IMR-90 (cell line): ENCODE measurements around the gene FOXM1. TPM values are rescaled to one million over a fixed set of nuclear protein-coding genes. Genes with fewer than 3 reads are reported as not detected.
A peak's percentile ranks its signal among the peaks of the same experiment; 100 is the strongest.

Experiments
- ATAC-seq: fragments of 200-7000 bp; cut with Tn5 transposase; 2 replicates; pipeline ENCODE4 v1.9.1; 2020; ENCODE audit warnings: low read depth, mild to moderate bottlenecking, moderate library complexity
- BruUV-seq: library from RNA; stranded (reverse); fragments of 400-500 nt; replicated peaks from 2 replicates; lab custom pipeline; 2021; lab: Mats Ljungman, UMichigan
- CTCF ChIA-PET: fragments of 300-600 bp; formaldehyde crosslinking; extraction: SDS; loops from one replicate; lab custom pipeline; 2021; ENCODE audit warnings: antibody characterized with exemption; lab: Yijun Ruan, JAX
- POLR2A ChIA-PET: fragments of 300-600 bp; sonication (Branson Sonifier 250); formaldehyde crosslinking; loops from one replicate; lab custom pipeline; 2022; ENCODE audit warnings: antibody characterized with exemption; ENCODE audit not compliant: unreplicated experiment; lab: Charles Lee
- DNase-seq: peaks from one replicate; pipeline ENCODE4 v3.0.0; 2013
- H2AFZ ChIP-seq: replicated peaks from 2 replicates; pipeline ENCODE3; 2013; ENCODE audit warnings: low read length, mild to moderate bottlenecking; ENCODE audit not compliant: poor library complexity
- H2AK5ac ChIP-seq: 2 replicates; pipeline ENCODE4 v1.6.1; 2013; ENCODE audit warnings: low read depth, low read length, inconsistent platforms
- H2AK9ac ChIP-seq: replicated peaks from 2 replicates; pipeline ENCODE3; 2013; ENCODE audit warnings: mild to moderate bottlenecking, low read depth, low read length, moderate library complexity; ENCODE audit not compliant: poor library complexity
- H2BK120ac ChIP-seq: 2 replicates; pipeline ENCODE4 v1.6.1; 2013; ENCODE audit warnings: low read depth, low read length, inconsistent platforms
- H2BK15ac ChIP-seq: 3 replicates; pipeline ENCODE4 v1.6.1; 2013; ENCODE audit warnings: low read depth, low read length, inconsistent platforms
- H2BK20ac ChIP-seq: 2 replicates; pipeline ENCODE4 v1.6.1; 2013; ENCODE audit warnings: low read depth, mild to moderate bottlenecking, inconsistent platforms, low read length, moderate library complexity
- H2BK5ac ChIP-seq: 2 replicates; pipeline ENCODE4 v1.6.1; 2013; ENCODE audit warnings: mild to moderate bottlenecking, low read depth, low read length, inconsistent platforms; ENCODE audit not compliant: poor library complexity, severe bottlenecking
- H3K14ac ChIP-seq: replicated peaks from 2 replicates; pipeline ENCODE4 v1.6.1; 2013; ENCODE audit warnings: low read depth, low read length, inconsistent platforms
- H3K18ac ChIP-seq: 2 replicates; pipeline ENCODE4 v1.6.1; 2013; ENCODE audit warnings: low read depth, low read length, control low read depth
- H3K23ac ChIP-seq: 2 replicates; pipeline ENCODE4 v1.6.1; 2013; ENCODE audit warnings: low read depth, low read length, inconsistent platforms
- H3K27ac ChIP-seq: 2 replicates; pipeline ENCODE4 v1.5.1; 2013; ENCODE audit warnings: mild to moderate bottlenecking, control low read depth, low read length; ENCODE audit not compliant: insufficient read depth
- H3K27me3 ChIP-seq: 2 replicates; pipeline ENCODE4 v1.6.1; 2013; ENCODE audit warnings: low read length; ENCODE audit not compliant: control insufficient read depth, insufficient read depth
- H3K36me3 ChIP-seq: 2 replicates; pipeline ENCODE4 v1.6.1; 2013; ENCODE audit warnings: low read length, mixed read lengths; ENCODE audit not compliant: control insufficient read depth, insufficient read depth
- H3K4ac ChIP-seq: 2 replicates; pipeline ENCODE4 v1.6.1; 2013; ENCODE audit warnings: low read depth, low read length, inconsistent platforms
- H3K4me1 ChIP-seq: 2 replicates; pipeline ENCODE4 v1.6.1; 2013; ENCODE audit warnings: low read length, mixed read lengths; ENCODE audit not compliant: control insufficient read depth, insufficient read depth
- H3K4me2 ChIP-seq: 2 replicates; pipeline ENCODE4 v1.6.1; 2013; ENCODE audit warnings: low read depth, mild to moderate bottlenecking, control low read depth, low read length, moderate library complexity
- H3K4me3 ChIP-seq: 2 replicates; pipeline ENCODE4 v1.5.1; 2013; ENCODE audit warnings: low read depth, mild to moderate bottlenecking, control low read depth, low read length, moderate library complexity; ENCODE audit not compliant: insufficient read depth
- H3K56ac ChIP-seq: 2 replicates; pipeline ENCODE4 v1.6.1; 2013; ENCODE audit warnings: low read length, inconsistent platforms; ENCODE audit not compliant: insufficient read depth; ENCODE audit errors: extremely low read depth
- H3K79me1 ChIP-seq, 2 experiments: 2 replicates each; pipeline ENCODE4 v1.6.1; 2013; ENCODE audit warnings: low read length in 2 of 2, inconsistent platforms in 1 of 2, low read depth in 1 of 2
- H3K9ac ChIP-seq: 2 replicates; pipeline ENCODE4 v1.6.1; 2013; ENCODE audit warnings: low read depth, low read length, control low read depth
- H3K9me1 ChIP-seq: 2 replicates; pipeline ENCODE4 v1.6.1; 2013; ENCODE audit warnings: low read length, inconsistent platforms; ENCODE audit not compliant: insufficient read depth
- H3K9me3 ChIP-seq: 2 replicates; pipeline ENCODE4 v1.6.1; 2013; ENCODE audit warnings: low read length; ENCODE audit not compliant: control insufficient read depth, insufficient read depth
- H4K20me1 ChIP-seq: 2 replicates; pipeline ENCODE4 v1.6.1; 2013; ENCODE audit warnings: low read length, inconsistent platforms; ENCODE audit not compliant: insufficient read depth
- H4K5ac ChIP-seq: 2 replicates; pipeline ENCODE4 v1.6.1; 2013; ENCODE audit warnings: mild to moderate bottlenecking, low read depth, low read length, control low read depth
- H4K8ac ChIP-seq, 2 experiments: 2 replicates each; pipeline ENCODE4 v1.6.1; 2013; ENCODE audit warnings: low read depth in 2 of 2, low read length in 2 of 2, control low read depth in 1 of 2, inconsistent platforms in 1 of 2
- H4K91ac ChIP-seq: 2 replicates; pipeline ENCODE4 v1.6.1; 2013; ENCODE audit warnings: low read depth, low read length, inconsistent platforms; ENCODE audit not compliant: insufficient read depth
- CTCF ChIP-seq: conservative IDR thresholded peaks from 2 replicates; pipeline ENCODE4 v1.5.1; 2012; ENCODE audit warnings: mild to moderate bottlenecking, low read depth, low read length, improper control_type of control experiment
- RAD21 ChIP-seq: IDR thresholded peaks from 2 replicates; pipeline ENCODE4 v1.6.1; 2012; ENCODE audit warnings: low read length, improper control_type of control experiment
- RCOR1 ChIP-seq: IDR thresholded peaks from 2 replicates; pipeline ENCODE4 v1.6.1; 2012; ENCODE audit warnings: mild to moderate bottlenecking, low read length, improper control_type of control experiment; ENCODE audit not compliant: insufficient replicate concordance
- SMC3 ChIP-seq: fragments of 150-350 bp; IDR thresholded peaks from 2 replicates; pipeline ENCODE4 v1.6.1; 2016; ENCODE audit warnings: low read depth, mild to moderate bottlenecking, antibody characterized with exemption, low read length, moderate library complexity
- WGBS, 2 experiments: methylation state at CpG; one replicate each; pipeline versions ENCODE4 v1.1.5 to v1.1.7; 2013; ENCODE audit warnings: missing lambda C conversion rate in 2 of 2; ENCODE audit not compliant: insufficient read length in 1 of 2; ENCODE audit errors: extremely low coverage in 2 of 2; 5-methylcytosine and 5-hydroxymethylcytosine counted together
- dilution Hi-C: fragments of 300-500 bp; cut with HindIII; formaldehyde crosslinking; loops from one replicate; pipeline ENCODE4 v1.14.3; 2018; ENCODE audit warnings: low sequenced_read_pairs; ENCODE audit not compliant: unreplicated experiment
- in situ Hi-C: fragments of 300-500 bp; cut with MboI; formaldehyde crosslinking; loops from 3 replicates; pipeline ENCODE4 v1.14.3; 2019; ENCODE audit warnings: low sequenced_read_pairs, inconsistent platforms, mixed read lengths
- intact Hi-C: fragments of 100-400 bp; cut with micrococcal nuclease; formaldehyde crosslinking; loops from 2 replicates; pipeline ENCODE4 v1.10.0; 2022
- polyA plus RNA-seq, 3 experiments: library from polyadenylated mRNA; depleted of rRNA; stranded (reverse); fragments of >200 nt; gene quantifications; 2 replicates each; pipeline ENCODE4 v1.2.3, GENCODE V29; 2012; ENCODE audit warnings: low replicate concordance in 1 of 3
- total RNA-seq: library from RNA; depleted of rRNA; stranded (reverse); fragments of >200 nt; gene quantifications from 2 replicates; pipeline ENCODE4 v1.2.3, GENCODE V29; 2012

Gene FOXM1
- total and polyA plus RNA-seq, 2 of the 4 experiments (the other 2 are of a cell fraction), result 14.9 to 29.3 TPM

DNA sequence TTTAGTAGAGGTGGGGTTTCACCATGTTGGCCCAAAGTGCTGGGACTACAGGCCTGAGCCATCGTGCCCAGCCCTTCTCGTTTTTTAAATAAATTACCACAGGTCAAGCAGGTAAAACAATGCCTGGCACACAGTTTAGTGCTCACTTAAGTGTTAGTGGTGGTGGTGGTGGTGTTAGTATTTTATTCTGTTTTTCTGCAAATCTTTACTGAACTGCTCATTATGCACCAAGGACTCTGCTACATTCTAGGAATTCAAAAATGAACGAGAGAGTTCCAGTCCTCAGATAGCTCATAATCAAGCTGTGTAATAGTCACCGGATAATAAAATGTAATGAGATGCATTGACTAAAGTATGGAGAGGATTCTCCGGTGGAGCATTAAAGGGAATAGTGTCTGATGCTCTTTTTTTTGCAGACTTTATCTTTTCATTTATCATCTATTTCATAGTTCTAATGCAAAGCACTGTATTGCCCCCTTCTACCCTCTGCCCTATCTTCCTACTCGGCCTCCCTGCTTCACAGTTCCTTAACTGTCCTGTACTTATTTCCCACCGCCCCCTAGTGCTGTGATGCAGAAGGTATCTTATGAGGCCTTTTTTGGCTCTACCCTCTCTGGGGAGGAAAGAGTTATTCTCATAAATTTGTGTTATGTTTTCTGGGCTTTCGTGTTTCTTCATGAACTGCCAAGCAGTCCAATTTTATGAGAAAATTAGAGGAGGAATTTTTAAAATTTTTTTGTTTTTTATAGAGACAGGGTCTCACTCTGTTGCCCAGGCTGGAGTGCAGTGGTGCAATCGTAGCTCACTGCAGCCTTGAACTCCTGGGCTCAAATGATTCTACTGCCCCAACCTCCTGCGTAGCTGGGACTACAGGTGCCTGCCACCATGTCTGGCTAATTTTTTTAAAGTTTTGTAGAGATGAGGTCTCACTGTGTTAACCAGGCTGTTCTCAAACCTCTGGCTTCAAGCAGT is 63.5 kb downstream of the FOXM1 start:
- Histone ChIP-seq H3K18ac (no peak overlapping the region; the same call in 1 of the 2 replicates), H3K4me3 (peak overlapping the region; percentile 61), H2BK5ac (peak overlapping the region; percentile 49), H3K56ac (peak overlapping the region; percentile 44), H2AK9ac (peak overlapping the region; percentile 96), H4K91ac (no peak overlapping the region), H3K4me2 (peak overlapping the region; percentile 72), H2AFZ (peak overlapping the region; percentile 100), H3K4me1 (no peaks in the 10 kb centered on the region), H2BK120ac (no peak overlapping the region), H4K20me1 (peaks cover 6% of the 10 kb centered on the region; the same call in 1 of the 2 replicates), H3K4ac (peak overlapping the region; percentile 68), H3K9me1 (0 out of 2 replicates have a peak, but pooled peaks cover 1% of the 10 kb centered on the region), H3K23ac (peak overlapping the region; percentile 25; the same call in 1 of the 2 replicates), H3K27me3 (no peaks in the 10 kb centered on the region), H3K79me1 (peaks cover 11 to 35% of the 10 kb centered on the region in 2 experiments), H3K36me3 (peaks cover 12% of the 10 kb centered on the region), H3K27ac (peak overlapping the region; percentile 49), H3K14ac (peak overlapping the region; percentile 73), H2AK5ac (peak overlapping the region; percentile 49), H3K9ac (peak overlapping the region; percentile 69), H4K5ac (peak overlapping the region; percentile 1), H2BK15ac (no peak overlapping the region), H2BK20ac (no peak overlapping the region), H4K8ac (peak overlapping the region; percentile 69 to 86), H3K9me3 (no peaks in the 10 kb centered on the region)
- CTCF ChIA-PET, result interaction anchor here (0.7 to 1.3 kb wide), 5 partner anchors 13 to 134 kb away, joined by 3 to 4 read pairs (median 3); no protein-coding TSS in a partner anchor
- DNase-seq (peak; percentile 69), ATAC-seq (peak; percentile 60)
- dilution Hi-C loops (no loop called here), in situ Hi-C loops (no loop called here), intact Hi-C loops (loop anchor here (1.0 kb wide), 1 partner anchor 73 kb away; no protein-coding TSS in a partner anchor)
- WGBS, 2 experiments, result 50% methylated on average over 2 of the region's 10 CpGs; no CpG with 5 or more reads in 1 of the 2 experiments
- no TSS peak for BruUV-seq
- POLR2A ChIA-PET, result no interaction called here
- TF ChIP-seq SMC3 (peak; percentile 66), CTCF (peak; percentile 69), RAD21 (peak; percentile 67), RCOR1 (no peak)
